ENCODE measurements around the gene SMARCC1.
A peak's percentile ranks its signal among the peaks of the same experiment; 100 is the strongest.

Gene SMARCC1

DNA sequence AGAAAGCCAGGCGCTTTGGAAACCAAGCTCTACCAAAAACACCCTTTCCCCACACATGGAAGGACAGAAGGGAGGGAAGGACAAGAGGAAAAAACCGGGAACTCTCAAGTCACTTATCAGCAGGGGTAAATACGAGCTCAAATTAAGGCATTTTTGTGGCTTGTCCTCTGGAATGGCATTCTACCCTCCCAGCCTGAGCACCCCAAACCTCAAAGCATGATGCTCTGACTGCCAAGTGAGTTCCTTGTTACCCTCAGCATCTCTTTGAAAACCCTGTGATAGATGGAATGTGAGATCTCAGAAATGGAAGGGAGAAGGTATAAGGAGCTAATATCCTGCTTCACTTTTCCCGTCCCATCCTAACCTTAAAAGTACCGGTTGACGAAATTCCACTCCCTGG is 194.9 kb downstream of the SMARCC1 start:
- DNase-seq (ENCODE audit: low spot score): no peak

DNA sequence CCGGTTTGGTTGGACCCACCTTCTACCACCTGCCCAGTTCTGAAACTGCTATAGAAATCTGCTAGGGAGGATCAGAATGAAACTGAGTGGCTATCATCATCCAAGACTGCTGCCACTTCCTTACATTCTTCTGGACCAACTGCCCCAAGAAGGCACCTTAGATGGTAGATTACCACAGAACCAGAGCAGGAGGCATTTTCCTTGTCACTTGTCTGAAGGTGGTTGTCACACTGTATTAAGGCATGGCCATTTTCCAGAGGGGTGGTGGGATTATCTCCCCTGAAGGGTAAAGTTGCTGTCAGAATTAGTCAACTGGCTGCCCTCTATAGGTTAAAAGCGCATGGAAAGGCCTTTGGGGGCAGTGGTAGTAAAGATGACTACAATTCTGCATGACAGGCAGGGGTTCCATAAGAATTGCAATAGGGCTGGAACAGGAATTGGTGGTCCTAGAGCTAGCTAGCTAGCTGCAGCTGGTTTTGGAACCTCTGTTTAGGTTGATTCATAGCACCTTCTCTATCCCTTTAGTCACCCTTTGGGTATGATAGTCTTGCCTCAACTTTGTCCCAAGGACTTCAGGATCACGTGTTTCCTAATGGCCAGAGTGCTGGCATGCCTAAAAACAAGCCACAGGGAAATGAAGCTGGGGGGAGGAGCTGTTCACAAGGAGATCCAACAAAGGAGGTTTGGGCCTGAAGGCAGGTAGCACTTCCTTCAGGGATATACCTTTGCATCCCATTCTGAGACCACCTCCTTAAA is 198.2 kb downstream of the SMARCC1 start:
- no peak for DNase-seq (ENCODE audit: low spot score)

GRCh38 chr3:47581835-47582234 is 199.9 kb downstream of the SMARCC1 start:
- DNase-seq (ENCODE audit: low spot score): no peak

DNA sequence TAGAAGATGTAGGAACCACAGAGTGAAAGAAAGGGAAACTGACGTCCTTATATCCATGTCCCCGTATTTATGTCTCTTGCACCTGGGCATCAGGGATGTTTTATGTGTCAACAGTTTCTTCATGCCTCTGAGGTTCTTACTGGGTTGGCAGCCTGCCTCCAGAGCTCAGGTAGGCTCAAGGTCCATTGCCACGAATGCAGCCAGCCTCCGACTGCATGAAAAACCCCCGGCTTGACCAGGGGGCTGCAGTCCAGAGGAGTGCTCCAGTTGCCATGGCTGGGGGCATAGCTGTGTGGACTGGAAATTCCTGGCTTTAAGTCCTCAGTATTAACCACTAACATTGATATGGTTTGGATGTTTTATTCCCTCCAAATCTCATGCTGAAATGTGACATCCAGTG is 200.3 kb downstream of the SMARCC1 start:
- DNase-seq (ENCODE audit: low spot score): no peak

- no peak for DNase-seq (ENCODE audit: low spot score)
Measured at GRCh38 chr3:47580481-47580880, 201.2 kb downstream of the SMARCC1 start.

DNA sequence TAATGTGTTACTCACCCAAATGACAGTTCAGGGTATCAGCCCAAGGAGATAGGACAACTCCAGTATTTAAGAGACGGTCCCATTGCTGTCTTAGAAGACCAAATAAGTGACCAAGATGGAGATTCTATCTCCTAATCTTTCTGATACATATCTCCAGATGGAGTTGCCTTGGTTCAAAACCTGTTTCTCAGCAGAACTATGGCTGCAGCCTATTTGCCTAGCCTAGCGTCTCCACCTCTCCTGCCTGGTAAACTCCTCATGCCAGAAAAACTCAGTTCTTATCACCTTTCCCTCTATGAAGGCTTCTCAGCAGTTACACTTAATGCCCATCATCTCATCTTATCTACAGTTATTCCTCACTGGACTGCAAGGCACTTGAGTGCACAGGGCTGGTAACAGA is 201.8 kb downstream of the SMARCC1 start:
- no peak for DNase-seq (ENCODE audit: low spot score)

- peak; percentile 15 for DNase-seq (ENCODE audit: low spot score)
Measured at GRCh38 chr3:47578691-47579632, 202.7 kb downstream of the SMARCC1 start, which contains the start of gene CSPG5. CSPG5 (minus strand) TSS chr3:47578865; CDS start chr3:47578693, 172 bp downstream.

DNA sequence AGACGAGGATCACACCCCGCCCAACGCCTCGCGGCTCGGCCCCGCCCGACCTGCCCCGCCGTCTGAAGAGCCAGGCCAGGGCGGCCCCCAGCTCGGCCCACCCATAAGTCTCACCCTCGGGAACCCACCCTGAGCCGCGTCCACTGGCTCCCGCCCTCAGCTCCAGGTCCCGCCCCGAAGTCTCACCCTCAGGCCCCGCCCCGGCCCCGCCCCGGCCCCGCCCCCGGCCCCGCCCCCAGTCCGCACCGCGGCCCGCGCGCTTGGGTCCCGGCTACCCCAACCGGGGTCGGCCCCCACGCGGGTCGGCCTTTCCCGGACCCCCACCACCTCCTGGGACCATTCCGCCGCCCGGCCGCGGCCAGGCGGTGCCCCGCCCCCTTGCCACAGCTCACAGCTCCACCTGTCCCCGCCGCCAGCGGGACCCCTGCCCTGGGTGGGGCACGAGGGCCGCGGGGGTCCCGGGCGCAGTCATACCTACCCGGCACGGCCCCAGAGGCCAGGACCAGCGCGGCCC is 203.5 kb downstream of the SMARCC1 start:
- DNase-seq (ENCODE audit: low spot score): peak; percentile 43

GRCh38 chr3:47577583-47578118 is 204.0 kb downstream of the SMARCC1 start:
- no peak for DNase-seq (ENCODE audit: low spot score)

DNA sequence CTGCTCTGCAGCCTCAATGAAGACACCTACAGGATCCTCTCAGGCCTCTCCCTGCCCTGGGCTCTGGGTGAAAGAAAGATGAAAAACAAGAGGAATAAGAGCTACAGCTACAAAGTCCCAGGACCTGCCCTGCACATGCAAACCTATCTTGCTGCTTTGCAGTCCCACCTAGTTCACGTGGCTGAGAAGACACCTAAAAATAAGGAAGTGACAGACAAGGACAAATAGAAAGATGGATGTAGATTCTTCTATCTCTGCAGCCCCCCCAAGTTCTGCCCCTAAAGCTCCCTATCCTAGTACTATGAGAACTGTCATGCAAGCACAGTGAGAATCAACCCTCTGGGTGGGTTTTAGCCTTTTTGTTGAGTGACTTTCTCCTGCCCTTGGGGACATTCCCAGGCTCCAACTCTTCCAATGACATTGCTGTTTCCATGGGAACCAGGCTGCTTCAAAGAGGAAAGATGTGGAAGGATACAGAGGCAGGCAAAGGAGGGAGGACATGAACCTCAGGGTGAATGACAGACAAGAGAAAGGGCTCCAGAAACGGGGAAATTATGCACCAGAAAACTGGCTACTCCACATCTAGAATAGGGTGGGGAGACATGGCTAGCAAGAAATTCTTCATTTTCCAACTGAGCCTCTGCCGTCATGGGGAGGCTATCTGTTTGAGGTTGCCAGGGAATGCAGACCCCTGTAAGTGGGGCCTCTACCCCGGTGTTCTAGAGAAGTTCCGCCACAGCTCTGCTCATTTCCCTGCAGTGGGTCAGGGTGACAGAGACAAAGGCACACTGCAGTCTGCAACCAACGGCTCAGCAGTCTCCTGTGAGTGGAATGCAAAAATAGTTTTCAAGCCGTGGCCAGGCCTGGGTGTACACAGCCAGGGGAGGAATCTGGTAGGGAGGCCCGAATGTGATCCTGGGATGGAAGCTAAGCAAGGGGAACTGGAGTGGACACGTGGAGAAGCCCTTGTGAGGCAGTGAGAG is 208.2 kb downstream of the SMARCC1 start:
- DNase-seq (ENCODE audit: low spot score): peak; percentile 48

GRCh38 chr3:47571391-47572175 is 210.1 kb downstream of the SMARCC1 start:
- DNase-seq (ENCODE audit: low spot score): peak; percentile 68

DNA sequence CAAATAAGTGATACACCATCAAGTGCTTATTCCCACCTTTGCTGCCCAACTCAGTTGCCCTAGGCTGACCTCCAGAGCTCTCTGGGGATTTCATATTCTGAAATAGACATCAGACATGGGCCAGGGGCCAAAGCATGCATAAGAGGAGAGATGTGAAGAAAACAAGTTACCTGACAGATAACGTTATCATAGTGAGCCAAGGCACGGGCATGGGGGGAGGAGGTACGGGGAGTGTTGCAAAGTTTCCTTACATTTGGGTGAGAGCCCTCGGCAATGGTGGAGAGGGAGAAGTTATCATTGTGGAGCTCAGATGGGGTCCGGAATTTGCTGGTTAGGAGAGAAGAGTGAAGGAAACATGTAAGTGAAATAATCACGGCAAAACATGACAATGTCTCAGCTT is 212.8 kb downstream of the SMARCC1 start:
- DNase-seq (ENCODE audit: low spot score): no peak

DNA sequence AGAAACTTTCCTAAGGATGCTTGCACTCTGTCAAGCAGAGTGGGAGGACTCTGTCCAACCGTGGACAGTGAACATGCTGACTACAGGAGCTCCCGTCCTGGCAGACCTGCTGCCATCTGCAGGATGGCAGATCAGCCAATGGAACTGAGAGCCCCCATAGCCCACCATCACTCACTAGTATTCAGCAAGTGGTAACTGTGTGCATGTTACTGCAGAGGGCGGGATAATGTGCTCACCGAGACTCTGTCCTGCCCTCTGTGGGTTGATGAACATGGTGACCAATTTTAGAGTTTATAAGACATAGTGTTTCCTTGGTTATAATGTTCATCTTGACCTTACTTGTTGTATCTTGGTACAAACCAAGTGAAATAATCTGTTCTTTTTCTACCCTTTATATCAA is 214.5 kb downstream of the SMARCC1 start:
- no peak for DNase-seq (ENCODE audit: low spot score)

DNA sequence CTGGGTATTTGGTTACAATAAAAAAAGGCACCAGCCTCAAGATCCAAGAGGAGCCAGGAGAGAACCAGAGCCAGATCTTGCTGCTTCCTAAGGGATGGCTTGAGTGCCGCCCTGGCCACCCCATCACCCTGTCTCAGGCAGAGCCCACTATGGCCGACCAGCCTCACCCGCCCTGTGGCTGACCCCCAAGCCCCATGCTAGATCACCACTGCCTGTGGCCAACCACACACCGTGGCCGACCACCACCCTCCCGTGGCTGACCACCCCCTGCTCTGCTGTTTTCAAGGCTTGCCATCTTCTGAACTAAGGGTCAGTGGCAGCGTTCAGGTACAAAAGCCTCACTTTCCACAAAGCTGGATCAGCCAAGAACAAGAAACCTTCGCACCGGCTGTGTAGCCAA is 215.0 kb downstream of the SMARCC1 start:
- DNase-seq (ENCODE audit: low spot score): no peak

DNA sequence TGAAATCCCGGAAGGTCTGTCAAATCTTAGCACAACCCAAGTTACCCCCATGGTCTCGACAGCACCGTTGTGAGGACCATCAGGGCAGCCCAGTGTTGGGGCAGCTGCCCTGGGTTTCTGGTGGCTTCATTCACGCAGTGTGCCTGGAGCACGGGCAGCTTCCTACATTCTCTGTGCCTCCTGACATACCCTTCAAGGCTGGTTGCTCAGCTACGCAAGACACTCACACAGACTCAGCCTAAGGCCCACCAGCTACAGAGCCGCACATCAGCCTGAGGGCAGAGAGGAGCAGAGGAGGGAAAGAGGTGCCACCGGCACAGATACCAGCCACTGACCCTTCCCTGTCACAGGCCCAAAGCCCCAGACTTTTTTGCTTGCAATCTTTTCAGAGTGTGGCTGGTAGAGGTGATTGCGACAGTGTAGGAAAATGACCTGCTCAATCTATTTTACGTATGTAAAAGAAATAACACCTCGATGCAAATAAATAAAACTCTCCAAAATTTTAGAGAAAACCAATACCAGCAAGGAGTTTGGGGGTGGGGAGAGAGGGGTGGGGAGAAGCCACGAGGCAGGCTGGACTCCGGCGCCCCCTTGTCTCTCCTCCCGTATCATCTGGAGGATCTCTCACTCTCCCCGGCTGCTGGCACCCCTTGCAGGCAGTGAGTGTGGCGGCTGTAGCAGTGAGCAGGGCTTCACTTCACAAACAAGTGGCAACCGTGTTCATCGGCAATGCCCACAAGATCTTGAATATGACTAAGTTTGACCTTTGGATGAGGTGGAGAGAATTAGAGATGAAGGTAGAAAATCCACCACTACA is 215.8 kb downstream of the SMARCC1 start:
- no peak for DNase-seq (ENCODE audit: low spot score)

DNA sequence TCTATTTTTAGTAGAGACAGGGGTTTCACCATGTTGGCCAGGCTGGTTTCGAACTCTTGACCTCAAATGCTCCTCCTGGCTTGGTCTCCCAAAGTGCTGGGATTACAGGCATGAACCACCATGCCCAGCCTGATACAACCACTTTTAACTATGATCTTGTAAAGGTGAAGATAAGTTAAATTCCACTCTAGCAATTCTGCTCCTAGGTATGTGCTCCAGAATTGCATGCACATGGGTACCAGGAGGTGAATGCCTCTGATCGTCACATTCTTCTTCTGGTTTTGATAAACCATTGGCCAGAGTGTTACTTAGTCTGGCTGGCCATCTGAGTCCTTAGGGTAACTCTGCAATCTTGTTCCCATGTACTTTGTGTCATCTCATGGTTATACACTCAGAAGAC is 225.3 kb downstream of the SMARCC1 start:
- no peak for DNase-seq (ENCODE audit: low spot score)

DNA sequence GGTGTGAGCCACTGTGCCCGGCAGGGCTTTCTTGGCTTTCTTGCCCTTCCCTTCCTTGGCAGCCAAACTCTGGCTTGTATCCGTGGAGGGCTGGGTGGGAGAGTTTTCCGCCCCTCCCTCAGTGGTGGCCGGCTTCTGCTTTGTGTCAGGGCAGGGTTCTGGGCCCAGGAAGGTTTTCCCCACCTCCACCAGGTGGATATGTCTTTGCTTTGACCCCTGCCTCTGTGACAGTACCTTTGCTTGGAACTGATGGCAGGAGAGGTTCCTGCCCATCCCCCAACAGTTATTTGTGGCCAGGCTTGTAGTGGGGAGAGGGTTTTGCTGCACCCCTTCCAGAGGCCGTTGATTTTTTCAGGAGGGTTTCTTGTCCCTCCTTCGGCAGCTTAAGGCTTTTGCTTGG is 227.4 kb downstream of the SMARCC1 start:
- DNase-seq (ENCODE audit: low spot score): no peak

GRCh38 chr3:47553407-47553806 is 228.3 kb downstream of the SMARCC1 start:
- no peak for DNase-seq (ENCODE audit: low spot score)

- DNase-seq (ENCODE audit: low spot score): peak; percentile 74
Measured at GRCh38 chr3:47542471-47543173, 239.1 kb downstream of the SMARCC1 start.

Measured in globus pallidus (tissue), 1 donor.